ENCODE results near the gene RNF144A.

RNF144A gene

DNA sequence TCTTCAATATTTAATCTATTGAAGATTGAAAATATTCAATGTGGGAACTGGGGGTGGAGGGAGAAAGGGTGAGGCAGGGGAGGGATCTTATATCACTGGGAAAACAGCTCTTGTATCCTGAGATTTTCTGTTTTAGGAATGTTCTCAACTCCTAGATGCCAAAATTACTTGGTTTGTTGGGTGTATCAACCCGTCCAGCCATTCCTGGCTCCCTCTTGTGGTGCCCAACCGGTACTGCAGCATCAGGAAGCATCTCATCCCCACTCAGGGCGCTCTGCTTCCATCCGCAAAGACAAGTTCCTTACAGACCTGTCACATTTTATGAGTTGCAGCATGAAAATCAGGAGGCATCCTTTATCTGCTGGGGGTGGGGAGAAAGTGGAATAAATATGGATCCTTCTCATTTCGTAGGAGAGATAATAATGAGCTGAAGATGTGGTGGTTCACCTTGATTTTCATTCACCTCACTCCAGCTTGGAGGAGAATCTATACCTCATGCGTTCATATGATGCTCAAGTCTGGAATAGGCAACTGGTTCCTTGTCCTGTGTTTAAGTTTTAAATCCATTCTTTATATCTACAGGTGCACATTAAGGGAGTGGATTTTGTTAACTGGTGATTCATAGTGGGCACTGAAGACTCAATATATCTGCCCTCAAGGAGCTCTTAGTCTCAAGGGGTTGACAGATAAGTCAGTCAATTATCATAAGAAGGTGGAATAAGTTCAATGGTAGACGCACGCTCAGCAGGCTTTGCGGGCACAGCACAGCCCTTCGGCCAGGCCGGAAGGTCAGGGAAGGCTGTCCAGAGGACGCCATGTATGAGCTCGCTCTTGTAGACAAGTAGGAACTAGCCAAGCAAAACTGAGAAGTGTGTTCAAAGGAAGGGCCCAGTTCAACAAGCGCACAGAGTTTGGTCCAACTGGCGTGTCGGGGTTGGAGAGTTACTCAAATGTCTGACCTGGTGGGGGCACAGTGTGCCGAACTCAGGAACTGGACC lies 127.3 kb downstream of the RNF144A start:
- peak; percentile 48 for DNase-seq (ENCODE audit: low read depth)

DNA sequence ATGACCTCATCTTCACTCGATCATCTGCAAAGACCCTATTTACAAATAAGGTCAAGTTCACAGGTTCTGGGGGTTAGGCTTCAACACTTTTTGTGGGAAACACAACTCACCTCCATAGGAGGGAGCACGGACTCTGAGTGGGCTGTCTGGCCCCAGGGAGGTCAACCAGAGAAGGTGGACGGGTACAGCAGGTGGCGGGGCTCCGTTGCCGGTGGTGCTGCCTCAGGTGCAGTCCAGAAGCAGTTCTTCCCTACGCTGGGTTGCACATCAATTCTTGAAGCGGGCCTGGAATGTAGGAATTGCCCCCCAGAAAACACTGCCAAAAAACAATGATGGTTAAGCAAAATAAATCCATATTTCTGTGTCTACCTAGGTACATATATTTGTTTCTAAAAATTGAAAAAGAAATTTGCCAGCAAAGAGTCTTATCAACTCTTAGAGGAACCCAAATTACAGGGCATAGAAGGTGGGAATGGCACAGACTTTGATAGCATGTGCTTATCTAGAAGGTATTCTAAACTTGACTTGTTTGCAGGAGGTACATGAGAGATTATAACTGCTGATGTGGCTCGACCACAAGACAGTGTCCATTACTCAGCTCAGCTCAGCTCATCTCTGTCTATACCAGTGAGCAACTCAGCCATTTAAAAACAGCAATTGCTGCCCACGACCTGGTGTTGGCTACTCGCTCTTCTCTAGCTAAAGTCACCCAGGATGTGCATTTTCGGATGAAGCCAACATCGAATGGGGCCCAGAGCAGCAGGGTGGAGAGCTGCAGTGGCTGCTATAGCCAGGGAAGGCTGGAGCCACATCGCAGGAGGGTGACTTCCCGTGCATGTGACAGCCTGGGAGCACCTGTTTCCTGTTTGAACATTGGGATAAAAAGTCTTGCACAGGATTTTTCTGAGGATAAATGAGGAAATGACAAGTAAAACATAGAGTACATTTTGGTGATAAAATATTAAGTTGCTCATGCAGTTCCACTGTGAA lies 128.7 kb downstream of the RNF144A start:
- no peak for DNase-seq (ENCODE audit: low read depth)

DNA sequence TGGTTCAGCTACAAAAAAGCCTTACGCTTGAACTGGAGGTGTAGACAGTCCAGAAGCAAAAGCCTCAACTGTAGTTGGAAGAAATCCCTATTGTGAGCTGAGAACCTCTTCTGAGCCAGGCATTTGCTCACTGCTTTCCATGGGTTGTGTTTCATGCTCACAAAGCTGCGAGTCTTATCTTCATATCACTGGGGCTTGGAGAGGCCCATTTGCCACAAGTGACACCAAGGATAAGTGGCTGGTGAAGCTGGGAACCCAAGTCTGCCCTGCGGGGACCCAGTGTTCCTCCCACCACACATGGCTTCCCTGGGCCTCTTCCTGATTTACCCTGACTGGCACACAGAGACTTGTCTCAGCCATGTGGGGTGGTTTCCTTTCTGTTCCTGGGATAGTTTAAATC lies 130.4 kb downstream of the RNF144A start:
- DNase-seq (ENCODE audit: low read depth), result no peak

DNA sequence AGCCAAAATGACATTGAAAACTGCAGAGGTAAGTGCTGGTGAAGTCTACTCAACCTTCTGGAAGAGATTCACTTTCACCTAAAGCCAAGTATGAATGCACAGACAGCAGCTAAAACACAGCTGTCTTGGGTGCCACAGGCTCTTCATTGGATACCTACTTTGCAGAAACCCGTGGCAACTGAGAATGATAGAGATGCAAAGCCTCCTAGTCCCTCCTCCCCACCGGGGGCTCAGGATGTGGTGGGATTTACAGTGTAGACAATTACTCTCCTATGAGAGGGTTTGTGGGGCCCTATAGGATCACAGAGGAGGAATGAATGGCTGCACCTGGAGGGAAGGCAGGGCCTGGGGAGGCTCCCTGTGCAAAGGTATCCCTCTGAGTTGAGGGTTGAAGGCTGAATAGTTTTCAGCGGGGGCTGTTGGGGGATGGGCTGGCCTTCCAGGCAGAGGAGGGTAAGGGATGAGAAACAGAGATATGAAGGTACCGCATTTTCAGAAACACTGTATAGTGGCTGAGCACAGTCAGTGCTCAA lies 131.6 kb downstream of the RNF144A start:
- DNase-seq (ENCODE audit: low read depth), result no peak

DNA sequence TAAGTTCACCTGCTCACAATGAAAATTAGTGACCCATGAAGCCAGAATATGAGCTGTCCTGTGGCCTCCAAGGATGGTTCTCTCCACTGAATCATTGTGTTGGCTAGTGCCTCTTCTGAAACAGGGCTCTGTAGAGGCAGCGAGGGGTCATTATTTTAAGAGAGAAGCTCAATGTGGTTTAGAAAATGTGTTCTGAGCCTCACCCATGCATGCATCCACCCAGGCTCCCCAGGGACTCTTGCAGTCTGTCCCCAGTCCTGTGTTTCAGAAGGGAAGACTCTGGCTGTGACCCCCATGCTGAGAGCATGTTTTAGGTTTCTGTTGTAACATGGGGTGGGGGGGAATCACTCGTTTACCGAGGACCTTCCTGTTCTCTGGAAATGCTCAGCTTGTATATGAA lies 135.2 kb downstream of the RNF144A start:
- no peak for DNase-seq (ENCODE audit: low read depth)

DNA sequence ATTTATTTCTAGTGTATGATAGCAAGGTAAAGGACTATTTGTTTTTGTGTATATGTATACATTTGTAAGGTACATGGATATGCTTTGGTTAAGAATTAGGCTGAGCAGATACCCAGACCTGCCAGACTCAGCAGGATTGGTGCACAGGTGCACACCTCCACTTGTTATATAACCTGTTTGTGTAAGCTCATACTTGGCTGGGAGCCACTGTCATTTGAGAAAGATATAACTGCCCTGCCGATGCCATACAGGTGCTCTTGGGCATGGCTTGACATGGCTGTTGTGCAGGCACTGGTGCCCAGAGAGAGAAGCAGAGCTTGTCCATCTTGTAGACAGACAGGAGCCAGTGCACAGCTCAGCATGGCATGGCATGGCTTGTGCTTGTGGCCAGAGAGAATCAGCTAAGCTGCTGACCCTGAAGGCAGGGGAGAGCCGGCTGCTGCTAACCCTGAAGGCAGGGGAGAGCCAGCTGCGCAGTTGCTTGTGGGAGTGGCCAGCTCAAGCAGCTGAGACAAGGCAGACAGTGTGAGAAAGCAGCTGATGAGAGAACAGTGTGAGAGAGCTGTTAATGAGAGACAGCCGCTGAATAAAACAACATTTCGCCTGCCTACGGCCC lies 136.5 kb downstream of the RNF144A start:
- no peak for DNase-seq (ENCODE audit: low read depth)

DNA sequence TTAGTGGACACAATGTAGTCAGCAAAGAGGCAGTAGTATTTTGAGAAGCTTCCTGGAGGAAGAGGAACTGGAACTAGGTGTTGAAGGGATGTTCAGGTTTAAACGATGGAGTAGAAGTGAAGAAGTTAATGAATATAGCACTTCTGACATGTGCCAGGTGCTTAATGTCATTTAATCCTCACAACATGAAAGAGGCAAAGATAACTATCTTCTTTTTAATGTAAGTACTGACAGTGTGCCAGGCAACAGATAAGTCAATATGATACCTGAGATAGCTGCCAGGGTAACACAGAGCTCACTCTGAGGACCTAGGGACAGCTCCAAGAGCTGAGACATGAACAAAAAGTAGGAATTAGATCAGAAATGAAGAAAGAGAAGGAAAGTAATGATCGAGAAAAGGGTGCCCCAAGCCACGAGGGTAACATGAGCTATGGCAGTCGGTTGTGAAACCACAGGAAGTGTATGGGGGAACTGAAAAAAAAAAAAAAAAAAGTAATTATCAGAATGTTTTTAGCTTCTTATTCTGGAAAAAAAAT lies 140.7 kb downstream of the RNF144A start:
- DNase-seq (ENCODE audit: low read depth), result no peak

DNA sequence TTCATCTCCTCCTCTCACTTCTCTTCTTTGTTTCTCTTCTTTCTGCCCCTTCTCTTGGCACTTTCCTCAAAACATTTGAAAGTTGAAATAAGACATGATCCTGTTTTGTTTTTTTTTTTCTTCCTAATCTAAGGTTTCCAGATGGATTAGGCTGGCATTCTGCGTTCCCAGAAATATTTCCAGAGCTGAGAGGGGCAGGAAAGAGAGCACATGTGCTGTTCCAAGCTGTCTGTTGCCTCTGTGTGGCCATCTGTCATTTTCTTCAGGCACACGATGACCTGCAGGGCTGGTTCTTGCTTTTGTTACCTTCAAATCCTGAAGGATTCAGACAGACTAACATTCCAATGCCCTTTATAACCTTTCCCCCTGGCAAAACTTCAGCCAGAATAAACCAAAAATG lies 142.9 kb downstream of the RNF144A start:
- no peak for DNase-seq (ENCODE audit: low read depth)

DNA sequence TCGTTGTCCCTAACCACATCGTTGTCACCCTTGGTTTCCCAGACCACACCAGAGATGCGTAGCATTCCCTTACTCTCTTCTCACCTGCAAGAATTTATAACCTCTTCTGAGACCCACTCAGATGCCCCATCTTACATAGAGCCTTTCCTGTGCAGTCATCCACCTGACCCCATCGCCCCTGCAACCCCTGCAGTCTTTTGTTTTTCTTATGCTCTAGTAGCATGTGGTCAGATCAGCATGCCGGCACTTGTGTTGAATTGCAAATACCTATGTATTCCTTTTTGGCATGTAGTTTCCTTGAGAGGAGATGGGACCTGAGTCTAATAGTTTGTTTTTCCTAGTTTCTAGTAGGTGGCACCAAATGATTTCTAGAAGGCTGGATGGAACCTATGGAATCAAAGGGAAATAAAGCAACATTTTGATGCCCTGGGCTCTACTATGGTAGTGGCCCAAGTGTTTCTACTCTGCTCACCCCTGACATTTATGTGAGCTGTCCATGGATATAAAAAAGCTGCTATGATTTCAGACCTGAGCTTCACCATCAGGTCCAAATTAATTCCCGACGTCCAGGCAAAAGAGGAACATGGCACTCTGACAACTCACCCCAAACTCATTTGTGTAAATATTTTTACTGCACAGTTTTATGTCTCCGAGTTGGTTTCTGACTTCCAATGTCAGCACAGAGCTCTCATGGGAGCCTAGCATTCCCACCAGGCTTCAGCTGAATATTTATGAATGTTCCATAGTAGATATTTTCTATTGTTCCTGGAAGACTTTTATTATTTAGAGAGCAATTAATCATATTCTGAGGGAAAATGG lies 143.6 kb downstream of the RNF144A start:
- DNase-seq (ENCODE audit: low read depth), result no peak

DNA sequence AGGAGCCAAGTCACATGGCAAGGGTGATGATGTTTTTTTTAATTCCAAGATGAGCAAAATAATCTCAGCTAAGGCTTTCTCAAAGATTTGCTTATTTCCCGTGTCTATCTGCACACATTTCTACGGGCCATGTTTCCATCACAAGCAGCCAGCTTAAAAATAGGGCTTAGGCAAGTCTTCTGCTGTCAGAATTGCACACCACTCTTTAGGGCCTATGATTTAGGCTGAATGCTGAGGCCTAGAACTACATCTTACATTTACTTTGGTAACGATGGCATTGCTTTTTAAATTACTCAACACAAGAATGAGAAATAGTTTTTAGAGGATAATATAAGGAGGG lies 144.2 kb downstream of the RNF144A start:
- DNase-seq (ENCODE audit: low read depth), result no peak

DNA sequence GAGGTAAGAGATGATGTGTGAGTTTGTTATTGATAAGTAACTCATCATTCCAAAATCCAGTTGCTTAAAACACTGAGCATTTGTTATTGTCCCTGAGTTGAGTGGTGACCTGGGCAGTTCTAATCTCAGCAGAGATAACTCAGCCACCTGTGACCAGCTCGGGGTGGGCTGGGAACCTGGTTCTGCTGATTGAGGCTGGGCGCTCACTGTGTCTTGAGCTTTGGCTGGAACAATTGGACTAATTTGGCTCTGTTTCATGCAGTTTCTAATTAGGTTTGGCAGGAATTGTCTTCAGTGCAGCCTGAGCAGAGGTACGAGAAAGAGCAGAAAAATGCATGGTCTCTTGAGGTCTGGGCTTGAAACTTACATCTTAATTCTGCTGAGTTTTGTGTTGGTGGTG lies 144.7 kb downstream of the RNF144A start:
- no peak for DNase-seq (ENCODE audit: low read depth)

DNA sequence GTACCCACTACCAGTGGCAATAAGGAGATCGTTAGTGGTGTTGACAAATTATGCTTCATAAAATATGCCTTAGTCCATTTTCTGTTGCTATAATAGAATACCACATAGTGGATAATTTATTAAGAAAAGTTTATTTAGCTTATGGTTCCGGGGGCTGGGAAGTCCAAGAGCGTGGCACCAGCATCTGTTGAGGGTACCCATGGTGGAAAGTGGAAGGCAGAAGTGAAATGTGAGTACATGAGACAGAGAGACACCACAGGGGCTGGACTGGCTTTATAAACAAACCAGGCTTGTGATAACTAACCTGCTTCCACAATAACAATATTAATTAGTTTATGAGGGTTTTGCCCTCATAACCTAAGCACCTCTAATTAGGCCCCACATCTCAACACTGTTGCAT lies 146.6 kb downstream of the RNF144A start:
- no peak for DNase-seq (ENCODE audit: low read depth)

DNA sequence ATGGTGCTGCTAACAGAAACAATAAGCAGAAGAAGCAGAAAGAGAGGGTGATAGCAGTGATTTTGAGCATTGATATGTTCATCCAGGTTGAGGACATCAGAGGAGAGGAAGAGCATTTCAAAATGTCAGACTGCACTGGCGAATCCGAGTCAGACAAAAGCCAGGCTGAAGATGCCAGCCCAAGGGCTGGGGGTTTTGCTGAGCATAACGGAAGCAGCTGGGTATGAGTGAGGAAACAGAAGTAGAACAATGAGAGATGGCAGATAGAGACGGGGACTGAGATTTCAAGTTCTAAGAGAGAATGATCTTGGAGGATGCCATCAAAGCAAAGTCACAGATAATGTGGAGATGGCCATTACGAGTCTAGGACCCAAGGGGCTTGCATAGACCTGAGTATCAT lies 151.2 kb downstream of the RNF144A start:
- no peak for DNase-seq (ENCODE audit: low read depth)

DNA sequence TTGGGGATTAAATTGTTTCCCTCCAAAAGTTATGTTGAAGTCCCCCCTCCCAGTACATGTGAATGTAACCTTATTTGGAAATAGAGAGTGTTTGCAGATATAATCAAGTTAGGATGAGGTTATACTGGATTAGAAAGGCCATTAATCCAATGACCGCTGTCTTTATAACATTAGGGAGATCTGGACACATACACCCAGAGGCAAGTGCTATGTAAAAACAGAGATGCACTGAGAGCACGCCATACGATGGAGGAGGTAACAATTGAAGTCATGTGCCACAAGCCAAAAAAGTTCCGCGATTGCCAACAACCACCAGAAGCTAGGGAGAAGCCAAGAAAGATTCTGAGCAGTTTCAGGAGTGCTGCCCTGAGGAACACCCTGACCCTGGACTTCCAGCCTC lies 153.3 kb downstream of the RNF144A start:
- DNase-seq (ENCODE audit: low read depth), result no peak

DNA sequence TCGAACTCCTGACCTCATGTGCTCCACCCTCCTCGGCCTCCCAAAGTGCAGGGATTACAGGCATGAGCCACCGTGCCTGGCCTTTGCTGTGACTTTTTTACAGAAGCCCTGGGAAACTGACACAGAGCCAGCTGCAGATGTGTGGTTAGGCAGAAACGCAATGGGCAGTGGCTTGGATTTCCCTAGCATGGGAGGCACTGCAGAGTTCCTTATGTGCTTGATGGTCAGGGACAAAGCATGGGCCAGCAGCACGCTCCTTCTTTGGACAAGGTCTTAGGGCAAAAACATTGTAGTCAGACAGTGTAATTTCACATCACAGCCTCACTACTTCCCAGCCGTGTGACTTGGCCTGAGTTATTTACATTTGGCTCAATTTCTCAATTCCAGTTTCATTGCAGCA lies 153.9 kb downstream of the RNF144A start:
- no peak for DNase-seq (ENCODE audit: low read depth)

DNA sequence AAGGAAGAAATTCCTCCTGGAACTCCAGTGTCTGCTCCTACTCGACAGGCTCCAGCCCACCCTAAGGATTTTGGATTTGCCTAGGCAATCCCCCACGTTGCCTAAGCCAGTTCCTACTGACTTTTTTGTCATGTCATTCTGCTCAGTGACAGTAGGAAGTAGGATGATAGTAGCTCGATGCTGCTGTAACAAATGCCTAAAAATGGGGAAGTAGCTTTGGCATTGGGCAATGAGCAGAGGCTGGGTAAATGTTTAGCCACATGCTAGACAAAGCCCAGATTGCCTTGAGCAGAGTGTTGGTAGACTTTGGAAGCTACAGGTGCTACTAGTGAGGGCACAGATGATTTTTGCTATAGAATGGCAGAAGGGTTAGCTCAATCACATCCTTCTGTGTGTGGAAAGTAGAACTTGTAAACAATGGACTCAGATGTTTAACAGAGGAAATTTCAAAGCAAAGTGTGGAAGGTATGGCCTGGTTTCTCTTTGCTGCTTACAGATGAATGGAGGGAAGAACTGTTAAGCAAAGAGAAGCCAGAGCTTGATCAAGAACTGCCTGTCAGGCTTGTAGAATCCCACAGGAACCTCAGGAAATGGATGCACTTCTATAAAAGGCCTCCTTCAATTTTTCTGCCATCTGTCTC lies 154.8 kb downstream of the RNF144A start:
- no peak for DNase-seq (ENCODE audit: low read depth)

DNA sequence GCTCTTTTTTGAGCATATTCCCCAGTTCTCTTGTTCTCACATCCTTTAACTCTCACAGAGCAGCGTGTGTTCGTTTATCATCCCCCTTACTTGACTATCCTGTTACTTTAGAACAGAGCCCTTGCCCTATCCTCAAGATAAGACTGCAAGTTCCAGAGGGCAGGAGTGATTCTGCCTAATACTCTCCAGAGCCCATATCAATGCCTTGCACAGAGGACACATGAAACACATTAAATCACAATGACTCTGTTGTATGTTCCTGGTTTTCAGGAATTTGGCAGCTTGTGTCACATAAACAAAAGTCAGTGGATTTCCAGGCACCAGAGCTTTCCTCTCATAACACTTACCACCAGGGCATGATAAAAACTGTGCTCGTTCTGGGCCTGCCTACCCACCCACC lies 156.7 kb downstream of the RNF144A start:
- DNase-seq (ENCODE audit: low read depth), result no peak

DNA sequence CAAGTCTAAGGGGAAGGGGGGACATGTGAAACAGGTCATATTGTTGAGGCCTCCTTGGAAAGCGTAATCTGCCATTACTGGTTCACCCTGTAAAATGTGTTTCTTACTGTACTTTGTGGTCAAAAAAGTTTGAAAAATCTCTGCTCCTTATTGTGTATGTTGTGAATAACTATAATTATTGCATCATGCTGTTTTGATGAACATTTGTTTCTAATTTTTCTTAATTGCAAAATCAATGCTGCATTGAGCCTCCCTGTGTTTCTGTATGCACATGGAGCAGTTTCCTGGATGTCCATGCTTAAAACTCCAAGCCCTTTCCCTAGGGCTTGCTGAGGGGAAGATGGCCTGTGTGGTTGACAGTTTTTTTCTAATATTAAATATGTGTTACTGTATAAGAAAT lies 158.6 kb downstream of the RNF144A start:
- no peak for DNase-seq (ENCODE audit: low read depth)

DNA sequence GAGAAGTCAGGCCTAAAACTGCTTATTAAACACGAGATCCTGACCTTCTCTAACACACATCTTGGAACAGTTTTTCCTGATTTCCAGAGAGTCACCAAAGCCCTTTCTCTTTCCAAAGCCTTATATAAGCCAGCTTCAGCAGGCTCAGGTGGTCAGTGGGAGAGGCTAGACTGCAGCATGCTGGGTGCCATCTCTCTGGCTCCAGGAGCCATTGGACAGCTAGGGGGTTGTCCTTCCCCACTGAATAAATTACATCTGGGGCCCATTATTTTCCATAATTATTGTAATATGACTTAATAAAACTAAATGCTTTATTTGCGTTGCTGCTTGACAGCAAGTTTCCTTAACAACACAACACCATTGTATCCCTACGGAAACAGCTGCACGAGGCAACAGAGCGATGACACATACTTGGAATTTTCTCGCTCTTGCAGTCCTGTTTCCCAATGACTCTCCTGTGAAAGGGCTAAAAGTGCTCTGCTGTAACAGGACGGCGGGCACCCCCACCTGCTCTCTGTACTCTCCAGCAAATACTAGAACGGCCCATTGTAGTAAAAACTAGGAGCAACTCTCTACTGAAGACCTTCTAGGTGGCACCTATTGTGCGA lies 160.6 kb downstream of the RNF144A start:
- DNase-seq (ENCODE audit: low read depth), result no peak

Data from activated T-helper 1 cell treated with Interleukin-2 at 50 U/mL for 16 hours (primary cell).